GM13976 (cell line): Measurements from ENCODE around the gene EID3.
"Not testable (repeated sequence)": the region's sequence is repeated elsewhere in the genome, so short reads cannot be mapped to it uniquely, and the experiment has no call there.

Experiments used
- DNase-seq: peaks from one replicate; pipeline ENCODE4 v3.0.0; 2012; ENCODE audit warnings: low spot score
- CTCF ChIP-seq: IDR thresholded peaks from 2 replicates; pipeline ENCODE4 v1.5.1; 2012; ENCODE audit warnings: borderline replicate concordance, mild to moderate bottlenecking; ENCODE audit not compliant: insufficient read depth; ENCODE audit errors: extremely low read depth, missing control alignments, control extremely low read depth
- in situ Hi-C: fragments of 300-500 bp; cut with MboI; formaldehyde crosslinking; loops from one replicate; pipeline ENCODE4 v1.12.0; 2022; ENCODE audit warnings: low sequenced_read_pairs, mixed read lengths, inconsistent platforms; ENCODE audit not compliant: unreplicated experiment

The EID3 gene

GRCh38 chr12:104290320-104290719, 13.2 kb upstream of the EID3 start:
- no peak for TF ChIP-seq CTCF
- DNase-seq, result no peak
- in situ Hi-C loops, result no loop called here

- no peak for DNase-seq
- TF ChIP-seq CTCF, result no peak
- in situ Hi-C loops, result no loop called here
These were observed 12.7 kb upstream of the EID3 start for GRCh38 chr12:104290855-104291254.

- in situ Hi-C loops, result no loop called here
- DNase-seq, result no peak
- TF ChIP-seq CTCF, result no peak
These were observed 11.5 kb upstream of the EID3 start for GRCh38 chr12:104291867-104292524.

GRCh38 chr12:104292872-104293794, 10.4 kb upstream of the EID3 start:
- no peak for TF ChIP-seq CTCF
- no peak for DNase-seq
- in situ Hi-C loops, result no loop called here

- in situ Hi-C loops, DNase-seq: not testable (repeated sequence)
These were observed 9.2 kb upstream of the EID3 start for GRCh38 chr12:104294158-104294859.

GRCh38 chr12:104294927-104295668, 8.4 kb upstream of the EID3 start:
- TF ChIP-seq CTCF, result no peak
- in situ Hi-C loops, result no loop called here
- no peak for DNase-seq
